Measurements from ENCODE around the gene LY6G5C.

LY6G5C gene

GRCh38 chr6:31626952-31627351 lies 53.9 kb downstream of the LY6G5C start:
- peaks cover 93% of the 10 kb centered on the region for H3K36me3 ChIP-seq (replicated peaks)
- H3K27ac ChIP-seq = no peak overlapping the region
- no peak for DNase-seq
- in situ Hi-C loops (cut with HindIII; ENCODE audit: low pct_ligation_motif_present, low sequenced_read_pairs) = no loop called here
- H3K4me3 ChIP-seq (ENCODE audit: low read depth, low read length) = no peak overlapping the region
- no peaks in the 10 kb centered on the region for H3K27me3 ChIP-seq (replicated peaks)
- TF ChIP-seq CTCF (IDR thresholded peaks at IDR 0.05; ENCODE audit: low read depth, low read length, missing control alignments) = no peak
